K562 (cell line): ENCODE measurements around the gene ZNF615. TPM values are rescaled to one million over a fixed set of nuclear protein-coding genes. Genes with fewer than 3 reads are reported as not detected.
A peak's percentile ranks its signal among the peaks of the same experiment; 100 is the strongest.

Experiments used
- ARID3A ChIP-seq: IDR thresholded peaks from 2 replicates; pipeline ENCODE4 v1.6.1; 2012; ENCODE audit warnings: low read depth, low read length, improper control_type of control experiment, borderline replicate concordance
- ELF4 ChIP-seq: fragments of 450-650 bp; formaldehyde crosslinking; IDR thresholded peaks from 2 replicates; pipeline ENCODE4 v1.4.0; 2022; ENCODE audit warnings: missing genetic modification characterization
- FOXK1 ChIP-seq: sonication (generic); formaldehyde crosslinking; IDR thresholded peaks from 2 replicates; pipeline ENCODE4 v1.8.0; 2022; ENCODE audit warnings: missing genetic modification reagents, mild to moderate bottlenecking, borderline replicate concordance
- FOXO4 ChIP-seq: fragments of 450-650 bp; formaldehyde crosslinking; IDR thresholded peaks from 2 replicates; pipeline ENCODE4 v1.4.0; 2020; ENCODE audit warnings: mild to moderate bottlenecking, moderate library complexity
- GABPA ChIP-seq: fragments of 200-800 bp; sonication (Bioruptor generic); conservative IDR thresholded peaks from 2 replicates; pipeline ENCODE4 v1.6.1; 2016; ENCODE audit warnings: low read depth, missing genetic modification characterization, missing compliant biosample characterization
- HDAC1 ChIP-seq, 2 experiments: fragments of 450-650 bp; IDR thresholded peaks; 2 replicates each; pipeline ENCODE4 v1.6.1; 2016 to 2017; ENCODE audit warnings: inconsistent platforms in 1 of 2, mild to moderate bottlenecking in 1 of 2, moderate library complexity in 1 of 2
- HNRNPK ChIP-seq: fragments of 200-400 bp; formaldehyde crosslinking; IDR thresholded peaks from one replicate; pipeline ENCODE4 v1.6.1; 2018; ENCODE audit warnings: mild to moderate bottlenecking, low read depth, low read length; ENCODE audit not compliant: poor library complexity, severe bottlenecking
- IRF2 ChIP-seq: sonication (generic); formaldehyde crosslinking; IDR thresholded peaks from 2 replicates; pipeline ENCODE4 v1.8.1; 2022; ENCODE audit warnings: mild to moderate bottlenecking, missing genetic modification reagents
- IRF9 ChIP-seq: fragments of 450-650 bp; IDR thresholded peaks from 2 replicates; pipeline ENCODE4 v1.6.1; 2016; ENCODE audit warnings: missing biosample characterization, missing genetic modification characterization
- MIER1 ChIP-seq: fragments of 450-650 bp; IDR thresholded peaks from 2 replicates; pipeline ENCODE4 v1.6.1; 2016; ENCODE audit warnings: antibody characterized with exemption, mild to moderate bottlenecking, low read depth
- POLR2A ChIP-seq: fragments of 450-650 bp; conservative IDR thresholded peaks from 2 replicates; pipeline ENCODE4 v1.6.1; 2016
- SMAD4 ChIP-seq: fragments of 250-450 bp; sonication (Bioruptor Pico); conservative IDR thresholded peaks from 2 replicates; pipeline ENCODE4 v1.8.0; 2021; ENCODE audit warnings: inconsistent platforms, mild to moderate bottlenecking, moderate library complexity
- TARDBP ChIP-seq: fragments of 450-650 bp; IDR thresholded peaks from 2 replicates; pipeline ENCODE4 v1.6.1; 2016
- THRA ChIP-seq: fragments of 450-650 bp; IDR thresholded peaks from 2 replicates; pipeline ENCODE4 v1.6.1; 2017; ENCODE audit warnings: mild to moderate bottlenecking, moderate library complexity
- XRCC3 ChIP-seq: fragments of 450-650 bp; IDR thresholded peaks from 2 replicates; pipeline ENCODE4 v1.6.1; 2017; ENCODE audit warnings: mild to moderate bottlenecking, moderate library complexity
- ZC3H11A ChIP-seq: IDR thresholded peaks from 2 replicates; pipeline ENCODE4 v1.6.1; 2012; ENCODE audit warnings: low read depth, low read length, improper control_type of control experiment
- ZFP36 ChIP-seq: fragments of 150-350 bp; IDR thresholded peaks from 2 replicates; pipeline ENCODE4 v1.6.1; 2018; ENCODE audit warnings: low read length, low read depth; ENCODE audit not compliant: partially characterized antibody
- ZNF133 ChIP-seq: fragments of 250-450 bp; sonication (Bioruptor Pico); IDR thresholded peaks from 2 replicates; pipeline ENCODE4 v1.4.0; 2020; ENCODE audit warnings: mild to moderate bottlenecking
- ZNF24 ChIP-seq: fragments of 450-650 bp; IDR thresholded peaks from 2 replicates; pipeline ENCODE4 v1.6.1; 2016
- ZNF274 ChIP-seq: IDR thresholded peaks from 2 replicates; pipeline ENCODE4 v1.6.1; 2011; ENCODE audit warnings: low read depth, mild to moderate bottlenecking, low read length, moderate library complexity, borderline replicate concordance
- ZNF668 ChIP-seq: fragments of 250-450 bp; sonication (Bioruptor Pico); IDR thresholded peaks from 2 replicates; pipeline ENCODE4 v1.8.0; 2022; ENCODE audit warnings: mild to moderate bottlenecking, inconsistent platforms
- polyA plus RNA-seq, 8 experiments: library from polyadenylated mRNA; depleted of rRNA in 4 of 8; stranded (reverse) in 5 of 8; unstranded in 3 of 8; fragments of >200 nt; fragmentation: Nextera tagmentation in 2 of 8; fragmentation: Illumina TruSeq in 1 of 8; extraction: Ambion mirVana in 2 of 8; extraction: Trizol in 1 of 8; gene quantifications; 2 replicates each; pipeline versions ENCODE4 v1.2.1 to v1.2.3, GENCODE V29; 2011 to 2014; ENCODE audit warnings: inconsistent platforms in 1 of 8, missing spikeins in 1 of 8
- total RNA-seq, 7 experiments: library from RNA; depleted of rRNA in 6 of 7; stranded (reverse); fragments of >200 nt in 6 of 7; fragmentation: Illumina TruSeq in 2 of 7; extraction: Trizol in 2 of 7; gene quantifications; 2 replicates each; pipeline versions ENCODE4 v1.2.1 to v1.2.3, GENCODE V29; 2011 to 2021; ENCODE audit warnings: low replicate concordance in 1 of 7
- TF ChIP-seq, protein P1 (sequence below): IDR thresholded peaks from 2 replicates; pipeline ENCODE4 v1.6.1; 2014; ENCODE audit warnings: antibody characterized with exemption

Gene ZNF615
- total and polyA plus RNA-seq, 9 of the 15 experiments (the other 6 are each of a cell fraction or from before 2014, with no cell fraction given) = 1.2 to 4.4 (median 2.7) TPM

DNA sequence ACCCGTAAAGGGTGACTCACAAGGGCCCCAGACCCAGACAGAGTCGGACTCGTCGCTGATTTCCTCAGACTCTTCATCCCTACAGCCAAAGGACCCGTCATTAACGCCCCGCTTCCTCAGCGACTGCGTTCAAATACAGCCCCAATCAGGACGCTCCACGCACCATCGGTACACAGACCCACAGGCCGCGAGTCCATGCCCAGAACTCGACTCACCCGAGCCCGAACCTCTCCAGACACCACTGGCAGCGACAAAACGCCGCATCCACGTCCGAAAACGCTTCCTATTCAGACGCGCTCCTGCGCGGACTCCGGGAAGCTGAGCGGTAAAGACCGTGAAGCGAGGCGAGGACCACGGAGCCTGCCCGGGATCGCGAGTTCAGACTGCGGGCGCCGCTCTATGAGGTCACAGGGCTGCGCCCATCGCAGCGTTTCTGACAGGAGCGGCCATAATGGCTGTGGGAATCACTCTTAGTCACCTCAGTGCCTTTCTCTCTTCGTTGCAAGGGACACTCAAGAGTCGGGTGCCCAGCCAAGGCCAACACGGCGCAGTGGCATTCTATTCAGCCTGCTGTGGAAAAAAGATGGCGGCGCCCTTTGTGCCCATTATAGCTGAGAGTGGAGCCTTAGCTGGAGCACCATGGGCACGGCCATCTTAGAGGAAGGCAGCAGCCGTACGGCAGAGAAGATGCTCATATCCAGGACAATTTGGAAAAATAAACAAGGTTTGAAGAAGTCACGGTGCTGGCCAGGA, 20.2 kb upstream of the ZNF615 start, which contains the start of gene ZNF614 (continued):
- TF ChIP-seq MIER1 (peak; percentile 36; the same call in 1 of the 2 replicates), ZNF24 (0 out of 2 replicates have a peak, but pooled peaks have one; percentile 28), ZC3H11A (no peak), ELF4 (CRISPR knock-in tag) (no peak), THRA (no peak), POLR2A (peak; percentile 94), FOXK1 (CRISPR knock-in tag) (no peak), IRF9 (tag) (0 out of 2 replicates have a peak, but pooled peaks have one; percentile 37), ARID3A (no peak), ZFP36 (no peak), FOXO4 (CRISPR knock-in tag) (no peak), IRF2 (CRISPR knock-in tag) (no peak), ZNF274 (no peak), GABPA (tag) (peak; percentile 61), SMAD4 (CRISPR knock-in tag) (peak; percentile 79), HNRNPK (no peak), XRCC3 (no peak), HDAC1 (IDR thresholded peaks at IDR 0.05) (peak in 1 of 2 experiments; percentile 83; a peak in 2 of 4 replicates), TARDBP (no peak; the same call in 1 of the 2 replicates), ZNF133 (CRISPR knock-in tag) (no peak), ZNF668 (CRISPR knock-in tag) (no peak)
- TF ChIP-seq, protein P1, sequence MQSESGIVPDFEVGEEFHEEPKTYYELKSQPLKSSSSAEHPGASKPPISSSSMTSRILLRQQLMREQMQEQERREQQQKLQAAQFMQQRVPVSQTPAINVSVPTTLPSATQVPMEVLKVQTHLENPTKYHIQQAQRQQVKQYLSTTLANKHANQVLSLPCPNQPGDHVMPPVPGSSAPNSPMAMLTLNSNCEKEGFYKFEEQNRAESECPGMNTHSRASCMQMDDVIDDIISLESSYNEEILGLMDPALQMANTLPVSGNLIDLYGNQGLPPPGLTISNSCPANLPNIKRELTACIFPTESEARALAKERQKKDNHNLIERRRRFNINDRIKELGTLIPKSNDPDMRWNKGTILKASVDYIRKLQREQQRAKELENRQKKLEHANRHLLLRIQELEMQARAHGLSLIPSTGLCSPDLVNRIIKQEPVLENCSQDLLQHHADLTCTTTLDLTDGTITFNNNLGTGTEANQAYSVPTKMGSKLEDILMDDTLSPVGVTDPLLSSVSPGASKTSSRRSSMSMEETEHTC = no peak
